GM10266 (cell line): ENCODE results near the gene CDT1.
A peak's percentile ranks its signal among the peaks of the same experiment; 100 is the strongest.
"Not testable (repeated sequence)": the region's sequence is repeated elsewhere in the genome, so short reads cannot be mapped to it uniquely, and the experiment has no call there.

Source experiments
- DNase-seq: peaks from one replicate; pipeline ENCODE4 v3.0.0; 2012; ENCODE audit errors: extremely low spot score
- TF ChIP-seq, protein P1 (sequence below): IDR thresholded peaks from 2 replicates; pipeline ENCODE4 v1.5.1; 2012; ENCODE audit warnings: mild to moderate bottlenecking, low read depth; ENCODE audit not compliant: control insufficient read depth, insufficient read depth; ENCODE audit errors: missing control alignments

The CDT1 gene

DNA sequence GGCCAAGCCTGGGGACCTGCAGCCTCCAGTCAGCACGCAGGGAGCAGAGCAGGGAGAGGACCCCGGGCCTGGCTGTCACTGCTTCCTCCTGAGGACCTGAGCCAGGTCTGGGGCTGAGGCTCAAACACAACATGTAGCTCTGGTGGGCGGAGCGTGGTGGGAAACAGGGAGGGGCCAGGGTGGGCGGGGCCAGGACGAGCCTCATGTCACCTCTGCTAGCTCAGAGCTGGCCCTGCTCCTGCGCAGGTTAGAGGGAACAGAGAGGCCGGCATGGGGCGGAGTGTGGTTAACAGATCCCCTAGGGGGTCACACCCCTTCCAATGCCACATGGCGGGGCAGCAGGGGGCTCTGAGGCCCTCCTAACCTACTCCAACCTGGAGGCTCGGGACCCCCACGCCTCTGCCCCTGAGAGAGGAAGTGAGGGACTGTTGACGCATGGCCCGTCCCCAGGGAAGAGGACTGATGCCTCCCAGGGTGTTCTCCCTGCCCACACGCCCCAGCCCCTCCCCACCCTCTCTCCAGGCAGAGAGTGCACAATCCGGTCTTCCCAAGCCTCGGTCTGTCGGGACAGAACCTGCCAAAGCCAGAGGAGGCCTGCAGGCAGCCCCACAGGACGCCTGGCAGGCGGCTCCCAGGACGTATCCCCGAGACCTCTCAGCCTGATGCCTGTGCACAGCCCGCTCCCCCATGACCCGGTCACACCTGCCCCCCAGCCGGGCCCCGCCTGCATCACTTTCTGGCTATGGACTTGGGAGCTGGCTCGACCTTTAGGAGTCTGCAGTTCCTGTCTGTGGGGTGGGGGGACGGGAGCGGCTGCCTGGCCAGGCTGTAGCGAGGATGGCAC is 33.8 kb upstream of the CDT1 start:
- DNase-seq: peak; percentile 84
- TF ChIP-seq, protein P1, sequence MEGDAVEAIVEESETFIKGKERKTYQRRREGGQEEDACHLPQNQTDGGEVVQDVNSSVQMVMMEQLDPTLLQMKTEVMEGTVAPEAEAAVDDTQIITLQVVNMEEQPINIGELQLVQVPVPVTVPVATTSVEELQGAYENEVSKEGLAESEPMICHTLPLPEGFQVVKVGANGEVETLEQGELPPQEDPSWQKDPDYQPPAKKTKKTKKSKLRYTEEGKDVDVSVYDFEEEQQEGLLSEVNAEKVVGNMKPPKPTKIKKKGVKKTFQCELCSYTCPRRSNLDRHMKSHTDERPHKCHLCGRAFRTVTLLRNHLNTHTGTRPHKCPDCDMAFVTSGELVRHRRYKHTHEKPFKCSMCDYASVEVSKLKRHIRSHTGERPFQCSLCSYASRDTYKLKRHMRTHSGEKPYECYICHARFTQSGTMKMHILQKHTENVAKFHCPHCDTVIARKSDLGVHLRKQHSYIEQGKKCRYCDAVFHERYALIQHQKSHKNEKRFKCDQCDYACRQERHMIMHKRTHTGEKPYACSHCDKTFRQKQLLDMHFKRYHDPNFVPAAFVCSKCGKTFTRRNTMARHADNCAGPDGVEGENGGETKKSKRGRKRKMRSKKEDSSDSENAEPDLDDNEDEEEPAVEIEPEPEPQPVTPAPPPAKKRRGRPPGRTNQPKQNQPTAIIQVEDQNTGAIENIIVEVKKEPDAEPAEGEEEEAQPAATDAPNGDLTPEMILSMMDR: no peak

DNA sequence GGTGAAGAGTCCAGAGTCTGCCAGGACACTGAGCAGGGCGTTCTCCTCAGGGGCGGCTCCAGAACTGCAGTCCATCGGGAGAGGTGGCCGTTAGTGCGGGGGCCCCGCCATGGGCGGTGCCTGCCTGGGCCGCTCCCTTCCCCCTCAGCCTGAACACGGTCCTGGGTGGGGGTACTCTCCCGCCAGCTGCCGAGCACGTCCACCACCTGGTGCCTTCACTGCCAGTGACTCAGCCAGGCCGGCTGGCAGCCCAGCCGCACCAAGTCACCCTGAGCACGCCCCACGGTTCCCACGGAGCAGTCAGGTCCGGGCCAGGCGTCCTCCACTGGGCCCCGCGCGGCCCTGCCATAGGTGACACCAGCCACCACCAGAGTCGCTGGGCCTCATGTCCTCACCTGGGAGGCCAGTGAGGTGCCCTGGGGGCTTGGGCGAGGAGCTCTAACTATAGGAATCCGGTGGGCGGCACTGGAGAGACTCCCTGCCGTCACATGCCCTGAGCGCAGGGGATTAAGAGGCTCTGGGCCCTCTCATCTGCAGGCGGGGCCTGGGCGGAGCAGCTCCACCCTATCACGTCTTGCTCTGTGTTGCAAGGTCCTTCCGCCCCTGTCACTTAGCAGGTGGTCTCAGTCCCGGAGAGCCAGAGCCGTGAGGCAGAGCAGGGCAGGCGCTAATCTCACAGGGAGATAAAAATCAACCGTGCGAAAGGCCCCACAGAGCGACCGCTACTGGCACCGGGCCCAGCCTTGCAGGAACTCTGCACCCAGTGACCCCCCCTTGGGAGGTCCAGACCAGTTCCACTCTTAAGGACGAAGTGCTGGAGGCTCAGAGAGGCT is 32.9 kb upstream of the CDT1 start:
- TF ChIP-seq, protein P1: no peak
- DNase-seq: no peak

DNA sequence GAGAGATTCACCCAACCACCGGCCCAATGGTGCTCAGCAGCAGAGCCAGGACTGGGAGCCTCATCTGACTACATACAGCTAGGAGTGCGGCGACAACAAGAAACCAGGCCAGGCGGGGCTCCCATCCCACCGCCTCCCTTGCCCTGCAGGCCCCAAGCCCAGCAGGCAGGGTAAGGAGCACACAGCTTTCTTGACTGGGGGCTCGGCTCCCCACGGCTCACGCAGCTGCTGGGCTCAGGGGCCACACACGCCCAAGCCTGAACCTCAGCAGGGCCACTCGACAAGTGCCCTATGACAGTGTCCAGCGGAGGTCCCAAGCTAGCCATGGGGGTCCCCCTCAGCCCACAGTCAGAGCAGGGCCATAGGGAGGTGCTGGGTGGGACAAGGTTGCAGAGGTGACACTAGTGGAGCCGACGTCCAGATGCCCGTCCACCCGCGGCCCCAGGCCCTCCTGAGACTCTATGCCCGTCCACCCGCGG is 32.3 kb upstream of the CDT1 start:
- no peak for DNase-seq
- TF ChIP-seq, protein P1: no peak

DNA sequence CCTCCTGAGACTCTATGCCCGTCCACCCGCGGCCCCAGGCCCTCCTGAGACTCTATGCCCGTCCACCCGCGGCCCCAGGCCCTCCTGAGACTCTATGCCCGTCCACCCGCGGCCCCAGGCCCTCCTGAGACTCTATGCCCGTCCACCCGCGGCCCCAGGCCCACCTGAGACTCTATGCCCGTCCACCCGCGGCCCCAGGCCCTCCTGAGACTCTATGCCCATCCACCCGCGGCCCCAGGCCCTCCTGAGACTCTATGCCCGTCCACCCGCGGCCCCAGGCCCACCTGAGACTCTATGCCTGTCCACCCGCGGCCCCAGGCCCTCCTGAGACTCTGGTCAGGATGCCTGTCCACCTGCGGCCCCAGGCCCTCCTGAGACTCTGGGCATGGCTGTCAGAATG is 31.8 kb upstream of the CDT1 start:
- DNase-seq: not testable (repeated sequence)

- DNase-seq: no peak
- TF ChIP-seq, protein P1: no peak
These were observed 30.4 kb upstream of the CDT1 start for GRCh38 chr16:88772871-88773811.

- DNase-seq: no peak
These were observed 29.7 kb upstream of the CDT1 start for GRCh38 chr16:88773812-88774291.

More at GRCh38 chr16:88773812-88774291, 29.7 kb upstream of the CDT1 start:
- TF ChIP-seq, protein P1: no peak
